Fibroblast of villous mesenchyme (primary cell): ENCODE measurements around the gene DLGAP1. TPM values are rescaled to one million over a fixed set of nuclear protein-coding genes. Genes with fewer than 3 reads are reported as not detected.
A peak's percentile ranks its signal among the peaks of the same experiment; 100 is the strongest.
"Not testable (repeated sequence)": the region's sequence is repeated elsewhere in the genome, so short reads cannot be mapped to it uniquely, and the experiment has no call there.

Experiments
- DNase-seq: peaks from one replicate; pipeline ENCODE4 v3.0.0-alpha.2; 2010; ENCODE audit warnings: low read depth
- H3K4me3 ChIP-seq: 2 replicates; pipeline ENCODE4 v1.5.1; 2011; ENCODE audit warnings: low read depth, mild to moderate bottlenecking, low read length
- CTCF ChIP-seq: IDR thresholded peaks from 2 replicates; pipeline ENCODE4 v1.5.1; 2012; ENCODE audit warnings: low read depth, mild to moderate bottlenecking, low read length; ENCODE audit not compliant: insufficient read depth
- total RNA-seq: library from RNA; depleted of rRNA; stranded (reverse); fragments of >200 nt; gene quantifications from 2 replicates; pipeline ENCODE4 v1.2.3, GENCODE V29; 2012

DLGAP1 gene
- total RNA-seq, 1 donor = 0.86 TPM

- H3K4me3 ChIP-seq = peak overlapping the region; percentile 60
- TF ChIP-seq CTCF = no peak
- peak; percentile 99 for DNase-seq
These were observed 850.4 kb downstream of the DLGAP1 start for GRCh38 chr18:3604498-3605408.

DNA sequence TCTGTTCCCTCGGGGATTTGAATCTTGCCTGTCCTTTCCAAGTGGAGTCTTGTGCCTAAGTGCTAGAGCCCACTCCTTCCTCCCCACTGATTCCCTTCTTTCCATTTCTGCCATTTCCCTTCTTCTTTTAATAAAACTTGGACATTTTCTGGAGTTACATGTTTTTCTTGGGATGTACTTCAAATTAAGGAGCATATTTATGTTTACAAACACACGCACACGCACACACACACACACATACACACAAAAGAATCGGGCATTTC, 850.9 kb downstream of the DLGAP1 start:
- no peak for TF ChIP-seq CTCF
- DNase-seq = no peak
- H3K4me3 ChIP-seq = peak overlapping the region; percentile 60

- H3K4me3 ChIP-seq = peak overlapping the region; percentile 60
- no peak for TF ChIP-seq CTCF
- peak; percentile 98 for DNase-seq
These were observed 851.5 kb downstream of the DLGAP1 start for GRCh38 chr18:3603421-3604234.

DNA sequence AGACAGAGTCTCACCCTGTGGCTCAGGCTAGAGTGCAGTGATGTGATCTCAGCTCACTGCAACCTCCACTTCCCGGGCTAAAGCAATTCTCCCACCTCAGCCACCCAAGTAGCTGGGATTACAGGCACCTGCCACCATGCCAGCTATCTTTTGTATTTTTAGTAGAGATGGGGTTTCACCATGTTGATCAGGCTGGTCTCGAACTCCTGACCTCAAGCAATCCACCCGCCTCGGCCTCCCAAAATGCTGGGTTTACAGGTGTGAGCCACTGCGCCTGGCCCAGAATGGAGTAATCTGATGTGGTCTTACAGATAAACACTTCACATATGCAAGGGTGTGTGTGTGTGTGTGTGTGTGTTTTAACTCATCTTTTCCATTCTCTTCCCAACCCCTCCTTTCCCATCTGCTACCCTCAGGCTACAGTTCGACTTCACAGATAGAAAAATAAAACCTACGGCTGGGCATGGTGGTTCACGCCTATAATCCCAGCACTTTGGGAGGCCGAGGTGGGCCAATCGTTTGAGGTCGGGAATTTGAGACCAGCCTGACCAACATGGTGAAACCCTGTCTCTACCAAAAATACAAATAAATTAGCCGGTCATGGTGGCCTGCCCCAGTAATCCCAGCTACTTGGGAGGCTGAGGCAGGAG, 853.9 kb downstream of the DLGAP1 start:
- H3K4me3 ChIP-seq, DNase-seq: not testable (repeated sequence)

DNA sequence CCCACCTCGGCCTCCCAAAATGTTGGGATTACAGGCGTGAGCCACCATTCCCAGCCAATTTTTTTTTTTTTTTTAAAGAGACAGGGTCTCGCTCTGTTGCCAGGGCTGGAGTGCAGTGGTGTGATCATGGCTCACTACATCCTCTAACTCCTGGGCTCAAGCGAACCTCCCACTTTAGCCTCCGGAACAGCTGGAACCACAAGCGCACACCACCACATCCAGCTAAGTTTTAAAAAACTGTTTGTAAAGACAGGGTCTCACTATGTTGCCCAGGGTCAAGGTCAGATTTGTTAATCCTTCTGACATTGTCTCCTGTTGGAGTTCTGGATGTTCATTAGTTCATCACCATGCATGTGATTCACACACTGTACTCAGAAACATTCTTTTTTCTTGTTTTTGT, 855.2 kb downstream of the DLGAP1 start:
- no peak for DNase-seq
- H3K4me3 ChIP-seq = no peak overlapping the region
- no peak for TF ChIP-seq CTCF

GRCh38 chr18:3599195-3599594, 855.9 kb downstream of the DLGAP1 start:
- no peak for DNase-seq
- TF ChIP-seq CTCF = no peak
- H3K4me3 ChIP-seq = no peak overlapping the region

GRCh38 chr18:3598581-3598980, 856.5 kb downstream of the DLGAP1 start:
- no peak overlapping the region for H3K4me3 ChIP-seq
- DNase-seq = no peak
- no peak for TF ChIP-seq CTCF
